Non-pigmented ciliary epithelial cell (primary cell): ENCODE results near the gene PPWD1.

Experiments used
- DNase-seq: peaks from one replicate; pipeline ENCODE4 v3.0.0-alpha.2; 2010; ENCODE audit warnings: low read depth

The PPWD1 gene

GRCh38 chr5:65624025-65624570 is 61.0 kb downstream of the PPWD1 start, which contains the start of gene TRIM23:
TSS of gene TRIM23 (minus strand) at chr5:65624333. CDS start at chr5:65624274, 59 bp downstream.
- peak; percentile 77 for DNase-seq

GRCh38 chr5:65624571-65625555 is 61.8 kb downstream of the PPWD1 start, which contains the start of the genes SHLD3 and TRAPPC13:
TSS of gene SHLD3 (plus strand) at chr5:65625027. CDS start at chr5:65629588, 4,561 bp downstream.
TSS of gene TRAPPC13 (plus strand) at chr5:65625027. CDS start at chr5:65625061, 34 bp downstream.
- peak; percentile 45 for DNase-seq

- no peak for DNase-seq
These were observed 62.6 kb downstream of the PPWD1 start for GRCh38 chr5:65625743-65626142.

GRCh38 chr5:65630981-65631380 is 67.9 kb downstream of the PPWD1 start:
- no peak for DNase-seq
